GM18858 (cell line): ENCODE data around the gene TMEM271.
"Not testable (repeated sequence)": the region's sequence is repeated elsewhere in the genome, so short reads cannot be mapped to it uniquely, and the experiment has no call there.

ENCODE experiments used
- ATAC-seq: cut with Tn5 transposase; IDR thresholded peaks from one replicate; pipeline ENCODE4 v1.9.1; 2021; ENCODE audit not compliant: unreplicated experiment

The TMEM271 gene

GRCh38 chr4:566508-567295, 9.4 kb downstream of the TMEM271 start:
- no peak for ATAC-seq

GRCh38 chr4:566035-566434, 10.1 kb downstream of the TMEM271 start:
- no peak for ATAC-seq

GRCh38 chr4:565614-566013, 10.5 kb downstream of the TMEM271 start:
- not testable (repeated sequence) for ATAC-seq

GRCh38 chr4:562458-562857, 13.6 kb downstream of the TMEM271 start:
- ATAC-seq: not testable (repeated sequence)

GRCh38 chr4:561426-561825, 14.7 kb downstream of the TMEM271 start:
- ATAC-seq: no peak

- no peak for ATAC-seq
Measured at GRCh38 chr4:560731-561291, 15.3 kb downstream of the TMEM271 start.

- no peak for ATAC-seq
Measured at GRCh38 chr4:560061-560460, 16.0 kb downstream of the TMEM271 start.

- no peak for ATAC-seq
Measured at GRCh38 chr4:555566-556275, 20.4 kb downstream of the TMEM271 start.

GRCh38 chr4:554793-555320, 21.2 kb downstream of the TMEM271 start:
- not testable (repeated sequence) for ATAC-seq

- ATAC-seq: no peak
Measured at GRCh38 chr4:552019-552418, 24.1 kb downstream of the TMEM271 start.

- not testable (repeated sequence) for ATAC-seq
Measured at GRCh38 chr4:550268-550667, 25.8 kb downstream of the TMEM271 start.

GRCh38 chr4:548976-549375, 27.1 kb downstream of the TMEM271 start:
- no peak for ATAC-seq

- no peak for ATAC-seq
Measured at GRCh38 chr4:545612-546011, 30.5 kb downstream of the TMEM271 start.

GRCh38 chr4:544386-545105, 31.5 kb downstream of the TMEM271 start:
- ATAC-seq: no peak

GRCh38 chr4:541271-541670, 34.8 kb downstream of the TMEM271 start:
- no peak for ATAC-seq

GRCh38 chr4:538542-539142, 37.5 kb downstream of the TMEM271 start:
- no peak for ATAC-seq

- ATAC-seq: no peak
Measured at GRCh38 chr4:537436-538264, 38.4 kb downstream of the TMEM271 start.

- no peak for ATAC-seq
Measured at GRCh38 chr4:536351-536972, 39.6 kb downstream of the TMEM271 start.

- no peak for ATAC-seq
Measured at GRCh38 chr4:535924-536281, 40.2 kb downstream of the TMEM271 start.
